Nephron (organoid): ENCODE measurements around the gene CNDP2.

Source experiments
- H3K27ac Mint-ChIP-seq, 3 experiments: 2 replicates each; pipeline ENCODE4 v1.8.0; 2020; ENCODE audit warnings: mixed read lengths in 3 of 3, mild to moderate bottlenecking in 2 of 3, moderate library complexity in 1 of 3
- H3K27me3 Mint-ChIP-seq: 2 replicates; pipeline ENCODE4 v1.8.0; 2021; ENCODE audit warnings: low read depth, mild to moderate bottlenecking, moderate library complexity, mixed read lengths
- H3K36me3 Mint-ChIP-seq: 2 replicates; pipeline ENCODE4 v1.8.0; 2020; ENCODE audit warnings: low read depth, mixed read lengths
- H3K4me1 Mint-ChIP-seq: 2 replicates; pipeline ENCODE4 v1.8.0; 2020; ENCODE audit warnings: mixed read lengths
- H3K4me3 Mint-ChIP-seq, 3 experiments: 2 replicates each; pipeline ENCODE4 v1.8.0; 2020; ENCODE audit warnings: mild to moderate bottlenecking in 3 of 3, mixed read lengths in 3 of 3, moderate library complexity in 2 of 3
- H3K9me3 Mint-ChIP-seq: 2 replicates; pipeline ENCODE4 v1.8.0; 2020; ENCODE audit warnings: mixed read lengths
- CTCF ChIP-seq, 3 experiments: fragments of 200-600 bp; sonication (generic); IDR thresholded peaks; one replicate each; pipeline ENCODE4 v1.5.0; 2021; ENCODE audit warnings: antibody characterized with exemption in 3 of 3; ENCODE audit not compliant: unreplicated experiment in 3 of 3

CNDP2 gene

GRCh38 chr18:74508821-74509225, 12.7 kb downstream of the CNDP2 start:
- Mint-ChIP-seq H3K27ac (peak overlapping the region in 2 of 3 experiments; percentile 48 to 99), H3K4me1 (peaks cover 20% of the 10 kb centered on the region), H3K4me3 (no peak overlapping the region), H3K9me3 (no peaks in the 10 kb centered on the region), H3K36me3 (peaks cover 60% of the 10 kb centered on the region), H3K27me3 (no peaks in the 10 kb centered on the region)
- TF ChIP-seq CTCF (IDR thresholded peaks at IDR 0.05; ENCODE audit: unreplicated experiment in 3 of 3), result no peak

GRCh38 chr18:74509856-74510769, 13.9 kb downstream of the CNDP2 start:
- no peak overlapping the region for H3K27ac Mint-ChIP-seq
- peaks cover 20% of the 10 kb centered on the region for H3K4me1 Mint-ChIP-seq
- TF ChIP-seq CTCF (IDR thresholded peaks at IDR 0.05; ENCODE audit: unreplicated experiment in 3 of 3), result no peak
- no peaks in the 10 kb centered on the region for H3K9me3 Mint-ChIP-seq
- no peaks in the 10 kb centered on the region for H3K27me3 Mint-ChIP-seq
- H3K36me3 Mint-ChIP-seq, result peaks cover 59% of the 10 kb centered on the region
- H3K4me3 Mint-ChIP-seq, result no peak overlapping the region

DNA sequence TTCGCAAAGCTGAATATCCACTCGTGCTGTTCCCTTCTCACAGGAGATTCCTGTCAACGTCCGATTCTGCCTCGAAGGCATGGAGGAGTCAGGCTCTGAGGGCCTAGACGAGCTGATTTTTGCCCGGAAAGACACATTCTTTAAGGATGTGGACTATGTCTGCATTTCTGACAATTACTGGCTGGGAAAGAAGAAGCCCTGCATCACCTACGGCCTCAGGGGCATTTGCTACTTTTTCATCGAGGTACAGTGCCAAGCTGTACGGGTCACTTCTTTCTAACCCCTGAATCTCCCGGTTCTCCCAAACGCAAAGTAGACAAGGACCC, 14.6 kb downstream of the CNDP2 start:
- no peak overlapping the region for H3K4me3 Mint-ChIP-seq
- no peaks in the 10 kb centered on the region for H3K27me3 Mint-ChIP-seq
- peaks cover 17% of the 10 kb centered on the region for H3K4me1 Mint-ChIP-seq
- H3K36me3 Mint-ChIP-seq, result peaks cover 57% of the 10 kb centered on the region
- TF ChIP-seq CTCF (IDR thresholded peaks at IDR 0.05; ENCODE audit: unreplicated experiment in 3 of 3), result no peak
- no peak overlapping the region for H3K27ac Mint-ChIP-seq
- no peaks in the 10 kb centered on the region for H3K9me3 Mint-ChIP-seq

DNA sequence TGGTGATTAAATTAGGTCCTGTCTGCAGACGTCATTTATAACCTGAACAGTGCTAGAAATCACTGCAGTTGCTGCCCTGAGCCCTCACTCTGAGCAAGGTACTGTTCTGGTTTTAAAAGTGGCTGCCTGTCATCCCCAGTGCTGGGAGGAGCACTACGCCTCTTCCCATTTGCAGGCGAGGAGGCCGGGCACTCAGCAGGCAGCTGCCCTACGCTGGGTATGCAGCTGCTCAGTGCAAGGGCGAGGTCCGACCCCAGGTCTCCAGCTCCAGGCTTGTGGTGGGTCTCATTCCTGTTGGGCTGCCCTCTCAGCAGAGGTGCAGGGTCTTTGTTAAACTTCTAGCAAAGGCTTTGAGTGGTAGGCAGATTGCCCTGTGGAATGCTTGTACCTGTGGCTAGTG, 15.7 kb downstream of the CNDP2 start:
- H3K4me1 Mint-ChIP-seq, result peaks cover 11% of the 10 kb centered on the region
- H3K9me3 Mint-ChIP-seq, result no peaks in the 10 kb centered on the region
- H3K27me3 Mint-ChIP-seq, result no peaks in the 10 kb centered on the region
- no peak overlapping the region for H3K4me3 Mint-ChIP-seq
- TF ChIP-seq CTCF (IDR thresholded peaks at IDR 0.05; ENCODE audit: unreplicated experiment in 3 of 3), result no peak
- peaks cover 50% of the 10 kb centered on the region for H3K36me3 Mint-ChIP-seq
- H3K27ac Mint-ChIP-seq, result no peak overlapping the region

DNA sequence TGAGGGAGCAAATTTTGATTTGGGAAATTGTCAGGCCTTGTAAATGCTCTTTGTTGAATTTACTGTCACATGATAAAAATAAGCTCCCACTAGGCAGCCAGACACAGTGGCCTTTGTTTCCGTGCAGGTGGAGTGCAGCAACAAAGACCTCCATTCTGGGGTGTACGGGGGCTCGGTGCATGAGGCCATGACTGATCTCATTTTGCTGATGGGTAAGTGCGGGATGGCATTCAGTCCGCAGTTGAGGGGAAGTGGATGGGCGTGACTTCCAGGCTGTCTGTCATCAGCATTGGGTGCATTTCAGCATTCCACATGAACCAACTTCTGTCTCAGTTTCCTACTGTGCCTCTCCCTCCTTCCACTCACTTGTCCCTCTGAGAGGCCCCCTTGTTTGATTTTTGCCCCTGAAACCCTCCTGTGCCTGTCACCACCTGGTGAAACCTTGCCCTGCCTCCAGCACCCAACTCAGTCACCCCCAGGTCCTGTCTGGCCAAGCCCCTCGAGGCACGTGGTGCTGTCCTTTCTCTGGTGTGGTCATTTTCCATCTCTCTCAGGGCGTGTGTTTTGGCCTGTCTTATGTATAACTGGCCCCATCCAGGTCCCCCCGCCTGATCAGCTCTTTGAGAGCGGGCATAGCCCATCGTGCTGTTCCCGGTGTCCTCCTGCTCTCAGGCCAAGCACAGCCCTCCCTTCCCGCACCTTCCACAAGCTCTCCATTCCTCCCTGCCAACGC, 16.3 kb downstream of the CNDP2 start:
- H3K4me3 Mint-ChIP-seq, result no peak overlapping the region
- H3K4me1 Mint-ChIP-seq, result peaks cover 4% of the 10 kb centered on the region
- no peaks in the 10 kb centered on the region for H3K9me3 Mint-ChIP-seq
- TF ChIP-seq CTCF (IDR thresholded peaks at IDR 0.05; ENCODE audit: unreplicated experiment in 3 of 3), result no peak
- H3K27ac Mint-ChIP-seq, result no peak overlapping the region
- H3K36me3 Mint-ChIP-seq, result peaks cover 48% of the 10 kb centered on the region
- H3K27me3 Mint-ChIP-seq, result no peaks in the 10 kb centered on the region
